Measurements from ENCODE around the gene FOXL3.
"Not testable (repeated sequence)": the region's sequence is repeated elsewhere in the genome, so short reads cannot be mapped to it uniquely, and the experiment has no call there.

FOXL3 gene
- 0 reads per million in 2 experiments for total RNA-seq

- no peak for DNase-seq (ENCODE audit: low read depth)
These were observed at the start of gene FOXL3 for GRCh38 chr7:289756-290553. Gene FOXL3 (plus strand): TSS chr7:290170. CDS start chr7:290170, 0 bp downstream.

DNA sequence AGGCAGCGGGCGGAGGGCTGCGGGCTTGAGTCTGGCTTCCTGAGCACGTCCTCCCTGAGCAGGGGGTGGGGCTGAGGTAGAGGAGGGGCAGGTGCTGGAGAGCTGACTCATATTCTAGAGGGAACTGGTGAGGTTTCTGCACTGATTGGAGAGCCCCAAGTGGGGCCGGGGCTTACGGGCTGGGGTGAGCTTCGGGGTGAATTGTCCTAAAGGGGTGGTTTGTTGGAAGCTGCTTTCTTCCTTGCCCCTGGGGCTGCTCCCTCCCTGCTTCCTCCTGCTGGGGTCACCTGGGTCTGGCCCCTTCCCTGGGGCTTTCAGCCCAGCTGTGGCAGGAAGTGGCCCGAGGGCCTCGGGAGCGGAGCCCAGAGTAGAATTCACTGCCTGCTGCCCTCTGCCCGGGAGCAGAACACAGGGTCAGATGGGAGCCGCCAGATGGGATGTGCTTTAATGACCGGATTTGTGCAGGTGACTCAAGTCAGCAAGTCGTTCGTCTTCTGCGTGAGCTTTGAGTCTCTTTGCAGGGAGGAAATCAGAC lies 49.0 kb upstream of the FOXL3 start:
- no peak for DNase-seq (ENCODE audit: low read depth)

DNA sequence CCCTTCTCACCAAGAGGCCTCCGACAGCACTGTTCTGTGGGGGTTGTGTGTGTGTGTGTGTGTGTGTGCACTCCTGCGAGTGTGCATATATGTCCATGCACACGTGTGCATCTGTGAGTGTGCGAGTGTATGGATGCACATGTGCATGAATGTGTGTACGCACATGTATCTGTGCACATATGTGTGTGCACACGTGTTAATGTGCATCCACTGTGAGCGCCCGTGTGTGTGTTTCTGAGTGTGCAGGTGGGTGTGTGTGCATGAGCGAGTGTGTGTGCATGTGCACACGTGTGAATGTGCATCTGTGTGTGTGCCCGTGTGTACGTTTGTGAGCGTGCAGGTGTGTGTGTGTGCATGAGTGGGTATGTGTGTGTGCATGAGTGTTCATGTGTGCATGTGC lies 48.5 kb upstream of the FOXL3 start:
- DNase-seq (ENCODE audit: low read depth) = no peak

GRCh38 chr7:242826-243579 lies 47.0 kb upstream of the FOXL3 start:
- DNase-seq (ENCODE audit: low read depth) = not testable (repeated sequence)

GRCh38 chr7:243580-243978 lies 46.4 kb upstream of the FOXL3 start:
- not testable (repeated sequence) for DNase-seq (ENCODE audit: low read depth)

DNA sequence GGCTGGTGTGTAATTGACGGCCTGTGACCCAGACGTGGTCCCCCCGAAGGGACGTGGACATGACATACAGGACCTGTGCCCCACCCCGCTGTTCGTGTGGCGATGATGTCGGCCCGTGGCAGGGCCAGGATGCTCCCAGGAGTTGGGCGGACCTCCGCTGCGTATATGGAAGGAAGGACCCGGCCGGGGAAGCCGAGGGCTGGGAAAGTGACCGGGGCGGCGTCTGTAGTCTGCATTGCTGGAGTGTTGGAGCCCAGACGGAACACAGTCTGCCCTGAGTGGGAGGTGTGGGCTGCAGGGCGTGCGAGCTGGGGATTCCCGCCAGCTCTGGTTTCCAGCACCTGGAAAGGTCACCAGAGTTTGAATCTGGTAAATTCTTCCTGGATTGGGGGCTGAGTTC lies 45.0 kb upstream of the FOXL3 start:
- DNase-seq (ENCODE audit: low read depth) = no peak

DNA sequence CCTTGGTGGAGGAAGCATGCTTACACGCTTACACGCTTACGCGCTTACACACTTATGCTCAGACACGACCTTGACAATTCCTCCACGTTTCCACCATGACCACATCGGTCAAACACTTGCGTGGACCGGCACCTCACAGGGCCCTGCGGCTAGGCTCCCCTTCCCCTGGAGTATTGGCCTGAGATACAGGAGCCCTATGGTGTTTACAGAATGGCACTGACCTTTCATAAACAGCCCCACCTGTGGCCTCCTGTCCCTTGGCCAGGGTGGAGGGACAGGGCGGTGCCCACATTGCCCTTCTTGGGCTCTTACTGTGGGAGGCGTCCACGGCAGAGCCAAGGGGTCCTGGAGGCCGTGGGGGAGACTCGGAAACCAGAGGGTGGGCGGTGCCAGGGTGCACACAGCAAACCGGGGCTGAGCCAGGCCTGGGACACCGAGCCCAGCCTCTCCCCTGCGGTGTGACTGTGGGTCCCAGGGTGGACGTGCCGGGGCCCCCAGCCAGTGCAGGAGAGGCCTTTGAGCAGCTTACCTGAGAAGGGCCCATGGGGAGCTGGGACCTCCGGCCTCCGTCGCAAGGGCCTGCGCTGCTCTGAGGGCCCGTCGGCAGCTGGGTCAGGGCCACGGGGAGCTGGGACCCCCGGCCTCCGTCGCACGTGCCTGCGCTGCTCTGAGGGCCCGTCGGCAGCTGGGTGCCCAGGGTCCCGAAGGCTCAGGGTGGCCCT lies 44.2 kb upstream of the FOXL3 start:
- DNase-seq (ENCODE audit: low read depth) = no peak

DNA sequence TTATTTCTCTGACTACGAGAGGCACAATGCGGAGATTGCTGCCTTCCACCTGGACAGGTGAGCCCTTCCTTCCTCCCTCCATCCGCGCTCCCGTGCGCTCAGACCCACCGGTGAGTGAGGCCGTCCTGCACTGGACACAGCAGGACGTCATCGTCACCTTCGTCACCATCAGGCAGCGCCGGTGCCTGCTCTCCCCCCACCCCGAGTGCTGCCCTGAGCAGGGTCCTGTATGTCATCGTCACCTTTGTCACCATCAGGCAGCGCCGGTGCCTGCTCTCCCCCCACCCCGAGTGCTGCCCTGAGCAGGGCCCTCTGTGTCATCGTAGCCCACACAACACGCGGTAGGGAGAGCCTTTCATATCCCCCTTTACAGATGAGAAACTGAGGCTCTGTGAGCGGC lies 43.5 kb upstream of the FOXL3 start:
- no peak for DNase-seq (ENCODE audit: low read depth)

DNA sequence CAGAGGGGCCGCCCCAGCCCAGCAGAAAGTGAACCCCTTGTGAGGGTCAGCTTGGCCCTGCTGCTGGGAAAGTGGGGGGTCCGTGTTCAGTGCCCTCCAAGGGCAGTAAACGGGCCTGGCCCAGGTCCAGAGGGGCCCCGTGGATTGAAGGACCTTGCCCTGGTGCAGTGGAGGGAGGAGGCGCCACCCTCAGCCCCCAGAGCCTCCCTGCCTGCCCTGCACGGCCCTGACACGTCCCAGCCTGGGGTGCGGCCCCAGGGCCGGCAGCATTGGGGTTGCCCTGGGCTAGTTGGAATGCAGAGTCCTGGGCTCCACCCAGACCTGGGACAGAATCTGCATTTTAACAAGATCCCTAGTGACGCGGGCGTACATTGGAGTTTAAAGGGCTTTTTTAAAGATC lies 42.8 kb upstream of the FOXL3 start:
- no peak for DNase-seq (ENCODE audit: low read depth)

- no peak for DNase-seq (ENCODE audit: low read depth)
These were observed 42.3 kb upstream of the FOXL3 start for GRCh38 chr7:247636-248035.

GRCh38 chr7:248732-249435 lies 41.1 kb upstream of the FOXL3 start:
- DNase-seq (ENCODE audit: low read depth) = no peak

GRCh38 chr7:249989-250388 lies 40.0 kb upstream of the FOXL3 start:
- no peak for DNase-seq (ENCODE audit: low read depth)

- DNase-seq (ENCODE audit: low read depth) = no peak
These were observed 39.4 kb upstream of the FOXL3 start for GRCh38 chr7:250523-250922.

DNA sequence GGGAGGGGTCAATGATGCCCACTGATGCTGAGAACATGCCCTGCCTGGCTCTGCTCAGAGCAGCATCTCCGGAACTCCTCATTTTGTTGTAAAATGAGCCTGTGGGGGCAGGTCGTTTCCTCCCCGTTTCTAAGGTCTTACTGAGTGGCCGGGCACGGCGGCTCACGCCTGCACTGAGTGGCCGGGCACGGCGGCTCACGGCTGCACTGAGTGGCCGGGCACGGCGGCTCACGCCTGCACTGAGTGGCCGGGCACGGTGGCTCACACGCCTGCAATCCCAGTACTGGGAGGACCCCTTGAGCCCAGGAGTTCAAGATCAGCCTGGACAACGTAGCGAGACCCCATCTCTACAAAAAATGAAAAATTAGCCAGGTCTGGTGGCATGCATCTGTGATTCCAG lies 39.0 kb upstream of the FOXL3 start:
- DNase-seq (ENCODE audit: low read depth) = no peak

DNA sequence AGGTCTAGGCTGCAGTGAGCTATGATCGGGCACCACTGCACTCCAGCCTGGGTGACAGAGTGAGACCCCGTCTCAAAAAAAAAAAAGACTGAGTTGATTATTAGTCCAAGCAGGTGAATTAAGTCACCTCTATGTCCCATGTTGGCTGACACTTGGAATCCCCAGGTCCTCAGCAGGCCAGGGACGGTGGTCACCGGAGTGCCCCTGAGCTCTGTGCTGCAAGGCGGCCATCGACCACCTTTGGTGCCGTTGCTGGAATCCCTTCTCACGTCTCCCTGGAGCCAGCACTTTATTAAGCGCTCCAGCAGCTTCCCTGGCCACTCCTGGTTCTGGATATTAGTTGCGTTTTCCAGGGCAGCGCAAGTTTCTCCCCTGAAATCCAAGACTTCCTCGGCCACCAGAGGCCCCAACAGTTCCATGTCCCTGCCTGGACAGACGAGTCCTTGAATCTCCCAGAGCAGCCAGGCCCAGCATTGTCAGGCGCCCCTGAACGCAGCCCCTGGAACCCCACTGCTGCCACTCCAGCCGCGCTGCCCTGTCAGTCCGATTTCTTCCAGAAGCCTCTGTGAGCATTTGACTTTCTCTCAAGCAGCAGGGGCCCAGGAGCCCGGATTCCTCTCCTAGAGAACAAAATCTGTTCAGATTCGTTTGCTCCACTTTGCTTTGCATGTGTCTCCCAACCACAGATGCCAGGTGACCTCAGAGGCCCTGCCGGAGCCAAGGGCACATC lies 38.4 kb upstream of the FOXL3 start:
- DNase-seq (ENCODE audit: low read depth) = no peak

- DNase-seq (ENCODE audit: low read depth) = no peak
These were observed 37.6 kb upstream of the FOXL3 start for GRCh38 chr7:252216-252965.

DNA sequence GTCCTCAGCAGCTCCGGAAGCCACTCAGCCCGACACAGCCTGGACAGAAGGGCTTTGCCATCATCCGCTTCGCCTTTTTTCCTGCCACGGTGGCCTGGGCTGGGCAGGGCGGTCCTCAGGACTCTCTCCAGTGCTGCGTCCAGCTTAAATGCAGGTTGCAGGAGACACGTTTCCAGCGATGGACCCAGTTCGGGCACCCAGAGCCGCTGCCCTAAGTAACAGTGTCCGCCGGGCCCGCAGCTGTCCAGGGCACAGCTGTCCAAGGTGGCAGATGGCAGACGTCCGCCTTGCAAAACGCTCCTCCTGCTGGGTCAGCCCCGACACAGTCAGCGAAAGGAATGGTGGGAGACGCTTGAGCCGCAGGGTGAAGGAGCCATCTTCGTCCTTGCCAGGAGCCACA lies 37.0 kb upstream of the FOXL3 start:
- DNase-seq (ENCODE audit: low read depth) = no peak

GRCh38 chr7:253581-254336 lies 36.2 kb upstream of the FOXL3 start:
- no peak for DNase-seq (ENCODE audit: low read depth)

GRCh38 chr7:254337-255037 lies 35.5 kb upstream of the FOXL3 start:
- no peak for DNase-seq (ENCODE audit: low read depth)
